HL-60 (cell line): ENCODE measurements around the gene PGD.

Experiments used
- DNase-seq, 2 experiments: peaks; one replicate each; pipeline ENCODE4 v3.0.0-alpha.2; 2010 to 2020; ENCODE audit warnings: low read depth in 1 of 2, low spot score in 1 of 2
- H3K27ac ChIP-seq: fragments of 250-450 bp; sonication (Bioruptor Pico); replicated peaks from 2 replicates; pipeline ENCODE4 v1.5.1; 2020; ENCODE audit warnings: mild to moderate bottlenecking, moderate library complexity
- H3K27me3 ChIP-seq: fragments of 250-450 bp; sonication (Bioruptor Pico); 2 replicates; pipeline ENCODE4 v1.5.1; 2021; ENCODE audit warnings: mild to moderate bottlenecking, moderate library complexity; ENCODE audit not compliant: insufficient read depth, poor library complexity, severe bottlenecking
- H3K4me3 ChIP-seq: replicated peaks from 2 replicates; pipeline ENCODE4 v1.5.1; 2011; ENCODE audit warnings: mild to moderate bottlenecking, control low read depth, low read length; ENCODE audit not compliant: insufficient read depth
- CTCF ChIP-seq: IDR thresholded peaks from one replicate; pipeline ENCODE4 v1.5.1; 2011; ENCODE audit warnings: low read length, control low read depth, inconsistent platforms; ENCODE audit not compliant: insufficient read depth
- GABPA ChIP-seq: IDR thresholded peaks from 2 replicates; pipeline ENCODE4 v1.6.1; 2012; ENCODE audit warnings: low read depth
- POLR2AphosphoS5 ChIP-seq: IDR thresholded peaks from 2 replicates; pipeline ENCODE4 v1.6.1; 2012; ENCODE audit warnings: low read depth
- REST ChIP-seq: IDR thresholded peaks from 2 replicates; pipeline ENCODE4 v1.6.1; 2012; ENCODE audit warnings: low read depth; ENCODE audit not compliant: insufficient replicate concordance
- SPI1 ChIP-seq: IDR thresholded peaks from 2 replicates; pipeline ENCODE4 v1.6.1; 2012; ENCODE audit warnings: low read depth, mild to moderate bottlenecking, borderline replicate concordance

The PGD gene

GRCh38 chr1:10437052-10437451, 38.2 kb downstream of the PGD start:
- no peak overlapping the region for H3K4me3 ChIP-seq
- no peaks in the 10 kb centered on the region for H3K27me3 ChIP-seq
- DNase-seq: no peak
- no peak overlapping the region for H3K27ac ChIP-seq
- TF ChIP-seq CTCF: no peak

- Histone ChIP-seq H3K4me3 (no peak overlapping the region), H3K27ac (no peak overlapping the region), H3K27me3 (no peaks in the 10 kb centered on the region)
- DNase-seq: no peak
- TF ChIP-seq SPI1 (no peak), GABPA (no peak), CTCF (no peak), POLR2AphosphoS5 (no peak), REST (no peak)
These were observed 39.9 kb downstream of the PGD start for GRCh38 chr1:10438677-10439163.

GRCh38 chr1:10440305-10440704, 41.4 kb downstream of the PGD start:
- Histone ChIP-seq H3K4me3 (no peak overlapping the region), H3K27ac (no peak overlapping the region), H3K27me3 (no peaks in the 10 kb centered on the region)
- no peak for DNase-seq
- TF ChIP-seq CTCF (no peak), REST (no peak), POLR2AphosphoS5 (no peak), SPI1 (no peak), GABPA (no peak)

- DNase-seq: no peak
- TF ChIP-seq CTCF: no peak
- TF ChIP-seq SPI1: no peak
- Histone ChIP-seq H3K27ac (no peak overlapping the region), H3K4me3 (no peak overlapping the region), H3K27me3 (no peaks in the 10 kb centered on the region)
These were observed 41.9 kb downstream of the PGD start for GRCh38 chr1:10440794-10441193.
